Left forelimb (tissue), 1 donor: ENCODE results near the gene PDIA2.

Source experiments
- DNase-seq: peaks from one replicate; pipeline ENCODE4 v3.0.0-alpha.2; 2018; ENCODE audit warnings: low spot score

PDIA2 gene

GRCh38 chr16:280991-281659, 1.8 kb upstream of the PDIA2 start:
- DNase-seq, result no peak

GRCh38 chr16:281660-282255, 1.2 kb upstream of the PDIA2 start:
- no peak for DNase-seq

- DNase-seq, result no peak
Observed at GRCh38 chr16:282491-282890, 473 bp upstream of the PDIA2 start.

- no peak for DNase-seq
Observed at GRCh38 chr16:284204-285120, 1.5 kb downstream of the PDIA2 start.

- no peak for DNase-seq
Observed at GRCh38 chr16:285146-286055, 2.4 kb downstream of the PDIA2 start.

GRCh38 chr16:286491-287297, 3.7 kb downstream of the PDIA2 start:
- DNase-seq, result no peak

- DNase-seq, result no peak
Observed at GRCh38 chr16:287298-287811, 4.4 kb downstream of the PDIA2 start.

- DNase-seq, result no peak
Observed at GRCh38 chr16:287981-288920, 5.3 kb downstream of the PDIA2 start.

- no peak for DNase-seq
Observed at GRCh38 chr16:289395-289997, 6.5 kb downstream of the PDIA2 start.

- no peak for DNase-seq
Observed at GRCh38 chr16:290015-290680, 7.2 kb downstream of the PDIA2 start.

GRCh38 chr16:290681-291405, 7.9 kb downstream of the PDIA2 start:
- DNase-seq, result no peak

- DNase-seq, result no peak
Observed at GRCh38 chr16:291539-291938, 8.6 kb downstream of the PDIA2 start.

GRCh38 chr16:293043-293775, 10.2 kb downstream of the PDIA2 start:
- DNase-seq, result no peak

GRCh38 chr16:296276-296675, 13.3 kb downstream of the PDIA2 start:
- no peak for DNase-seq

GRCh38 chr16:296806-297510, 14.0 kb downstream of the PDIA2 start:
- no peak for DNase-seq

GRCh38 chr16:297832-298231, 14.9 kb downstream of the PDIA2 start:
- no peak for DNase-seq

- no peak for DNase-seq
Observed at GRCh38 chr16:301235-301634, 18.3 kb downstream of the PDIA2 start.
